Measurements from ENCODE around the gene NLRP9. TPM values are rescaled to one million over a fixed set of nuclear protein-coding genes. Genes with fewer than 3 reads are reported as not detected.

The NLRP9 gene
- total RNA-seq, 1 donor from 2014 or later = not detected

DNA sequence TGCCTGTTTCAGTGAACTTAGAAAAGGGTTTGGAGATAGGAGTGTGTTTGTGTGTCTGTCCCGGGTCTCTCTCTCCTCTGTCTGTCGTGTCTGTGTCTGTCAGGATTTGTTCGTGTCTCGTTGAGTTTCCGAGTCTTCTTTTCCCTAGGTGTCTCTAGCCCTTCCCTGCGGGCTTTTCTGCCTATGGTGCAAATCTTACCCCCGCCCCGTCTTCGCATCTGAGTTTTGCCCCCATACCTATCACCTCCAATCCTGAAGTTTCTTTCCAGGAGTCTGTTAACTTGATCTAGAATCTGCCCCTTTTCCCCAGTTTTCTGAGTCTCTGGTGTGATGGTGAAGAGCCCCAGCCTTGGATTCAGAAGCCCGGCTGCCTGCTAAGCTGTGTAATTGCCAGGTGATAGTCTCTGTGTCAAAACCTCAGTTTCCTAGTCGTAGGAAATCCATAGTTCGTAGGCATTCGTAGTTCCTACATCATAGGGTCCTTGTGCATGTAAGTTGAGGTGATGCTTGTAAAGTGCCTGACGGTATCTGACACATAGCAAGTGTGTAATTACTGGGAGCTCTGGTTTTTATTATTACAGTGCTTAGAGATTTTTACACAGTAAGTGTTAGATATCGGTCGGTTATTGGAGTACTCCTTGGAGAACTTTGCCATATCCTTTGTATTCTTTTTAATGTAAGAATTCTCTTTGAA is 62.4 kb downstream of the NLRP9 start:
- FAIRE-seq = no peak
- DNase-seq (ENCODE audit: low spot score in 2 of 2) = no peak

DNA sequence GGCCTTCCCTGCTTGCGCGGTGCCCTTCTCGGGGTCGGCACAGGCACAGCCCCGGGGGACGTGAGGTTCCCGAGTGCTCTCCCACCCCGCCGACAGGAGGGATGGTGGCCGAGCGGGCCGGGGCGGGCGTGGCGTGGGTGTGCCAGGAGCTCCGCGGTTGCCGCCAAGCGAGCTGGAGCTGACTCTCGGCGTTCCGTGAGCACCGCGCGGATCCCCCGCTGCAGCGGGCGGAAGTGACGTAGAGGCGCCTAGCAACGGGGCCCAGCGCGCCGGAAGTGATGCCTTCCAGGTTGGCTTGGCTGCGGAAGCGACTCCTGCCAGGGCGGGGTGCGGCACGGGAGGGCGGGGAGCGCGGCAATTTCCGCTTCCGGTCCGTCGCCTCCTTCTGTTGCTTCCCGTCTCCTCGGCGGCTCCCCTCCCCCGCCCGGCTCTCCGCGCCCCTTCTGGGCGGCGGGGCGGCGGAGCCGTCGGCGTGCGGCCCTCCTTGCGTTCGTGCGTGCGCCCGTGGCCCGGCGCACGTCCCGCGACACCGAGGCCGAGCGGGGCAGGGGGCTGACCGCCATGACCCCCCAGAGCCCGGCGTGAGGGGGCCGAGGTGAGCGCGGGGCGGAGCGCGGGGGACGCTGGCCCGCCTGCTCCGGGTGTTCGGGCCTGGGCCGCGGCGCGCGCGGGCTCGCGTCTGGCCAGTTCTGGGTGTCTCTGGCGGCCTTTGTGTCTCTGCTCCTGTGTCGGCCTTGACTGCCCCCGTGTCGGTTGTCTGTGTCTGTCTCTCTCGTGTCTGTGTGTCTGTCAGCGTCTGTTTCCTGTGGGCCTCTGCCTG is 63.2 kb downstream of the NLRP9 start, which contains the start of gene EPN1:
Gene EPN1 (plus strand): TSS at position 386 of the 820 bp plus-strand sequence. CDS start 3,402 bp downstream, outside the sequence.
- no peak for FAIRE-seq
- DNase-seq (ENCODE audit: low spot score in 2 of 2) = peak; percentile 100

DNA sequence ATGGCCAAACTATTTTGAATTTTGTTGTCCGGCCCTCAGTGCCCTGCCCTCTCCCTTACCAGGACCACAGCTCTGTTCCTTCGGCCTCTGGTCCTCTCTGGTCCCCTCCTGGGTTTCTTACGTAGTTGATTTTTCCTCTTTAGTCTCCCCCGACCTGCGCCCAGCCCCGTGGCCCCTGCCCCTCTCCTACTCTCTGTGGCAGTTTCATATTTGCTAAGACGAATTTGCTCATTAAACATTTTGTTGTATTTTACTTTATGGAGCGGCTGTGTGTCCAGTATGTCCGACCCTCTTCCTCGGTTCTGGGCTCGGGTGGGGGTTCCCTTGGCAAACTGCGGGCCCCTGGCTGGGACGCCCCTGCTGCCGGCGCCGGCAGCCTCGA is 63.8 kb downstream of the NLRP9 start:
- FAIRE-seq = no peak
- DNase-seq (ENCODE audit: low spot score in 2 of 2) = no peak

DNA sequence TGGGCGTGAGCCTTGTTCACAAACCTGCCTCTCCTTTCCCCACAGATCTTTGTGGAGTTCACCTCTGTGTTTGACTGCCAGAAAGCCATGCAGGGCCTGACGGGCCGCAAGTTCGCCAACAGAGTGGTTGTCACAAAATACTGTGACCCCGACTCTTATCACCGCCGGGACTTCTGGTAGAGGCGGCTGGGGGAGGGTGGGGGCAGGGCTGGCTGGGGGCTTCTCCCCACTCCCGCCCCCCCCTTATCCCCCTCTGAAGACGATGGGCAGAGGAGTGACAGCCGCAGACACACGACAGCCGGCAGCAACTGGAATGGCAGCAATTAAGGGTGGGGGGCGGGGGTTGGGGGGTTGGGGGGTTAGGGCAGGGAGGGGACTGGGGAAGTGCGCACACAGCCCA is 64.3 kb downstream of the NLRP9 start:
- no peak for FAIRE-seq

DNA sequence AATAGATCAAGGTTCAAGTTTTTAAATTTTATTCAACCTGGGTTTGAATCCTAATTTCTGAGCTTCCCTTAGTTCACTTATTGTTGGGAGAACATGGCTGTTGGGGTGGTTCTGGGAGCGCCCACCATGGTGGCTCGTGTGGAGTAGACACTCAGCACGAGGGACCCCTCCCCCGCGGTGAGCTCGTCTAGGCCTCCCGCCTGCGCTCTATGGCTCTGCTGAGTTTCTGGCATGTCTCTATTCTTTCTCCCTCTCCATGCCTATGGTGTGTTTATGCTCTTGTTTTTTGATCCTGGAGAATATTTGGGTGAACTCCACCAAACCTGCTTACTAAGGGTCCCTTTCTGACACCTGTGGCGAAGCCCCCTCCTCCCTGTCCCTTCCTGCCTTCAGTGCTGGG is 64.7 kb downstream of the NLRP9 start:
- DNase-seq (ENCODE audit: low spot score in 2 of 2) (no peak), FAIRE-seq (no peak)

More for the DNA sequence above, 64.3 kb downstream of the NLRP9 start:
- DNase-seq (ENCODE audit: low spot score in 2 of 2) = no peak

DNA sequence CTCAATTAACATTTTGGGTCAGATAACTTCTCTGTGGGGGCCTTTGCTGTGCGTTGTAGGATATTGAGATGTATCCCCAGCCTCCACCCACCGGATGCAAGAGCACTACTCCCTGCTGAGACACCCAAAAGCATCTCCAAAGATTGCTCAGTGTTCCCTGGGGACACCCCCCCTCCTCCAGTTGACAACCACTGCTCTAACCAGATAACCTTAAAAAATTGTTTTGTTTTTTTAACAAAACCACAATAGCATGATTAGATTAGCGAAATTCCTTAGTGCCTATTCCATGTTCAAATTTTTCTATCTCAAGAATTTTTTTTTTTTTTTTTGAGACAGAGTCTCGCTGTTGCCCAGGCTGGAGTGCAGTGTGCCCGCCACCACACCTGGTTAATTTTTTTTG is 65.8 kb downstream of the NLRP9 start:
- FAIRE-seq (no peak), DNase-seq (ENCODE audit: low spot score in 2 of 2) (no peak)

DNA sequence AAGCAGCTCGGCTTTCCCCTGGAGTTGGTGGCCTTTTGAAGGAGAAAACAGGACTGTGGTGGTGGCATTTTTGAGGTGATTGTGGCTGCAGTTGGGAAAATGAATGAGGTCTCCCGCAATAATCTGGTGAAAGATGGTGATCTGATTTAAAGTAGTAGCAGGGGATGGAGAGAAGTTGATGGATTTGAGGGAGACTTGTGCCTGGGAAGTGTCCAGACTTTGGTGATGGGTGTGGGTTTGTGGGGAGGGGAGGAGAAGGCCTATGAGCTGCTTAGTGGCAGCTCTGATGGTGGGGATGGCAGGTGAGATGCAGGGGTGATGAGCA is 67.2 kb downstream of the NLRP9 start:
- FAIRE-seq = no peak
- DNase-seq (ENCODE audit: low spot score in 2 of 2) = no peak

DNA sequence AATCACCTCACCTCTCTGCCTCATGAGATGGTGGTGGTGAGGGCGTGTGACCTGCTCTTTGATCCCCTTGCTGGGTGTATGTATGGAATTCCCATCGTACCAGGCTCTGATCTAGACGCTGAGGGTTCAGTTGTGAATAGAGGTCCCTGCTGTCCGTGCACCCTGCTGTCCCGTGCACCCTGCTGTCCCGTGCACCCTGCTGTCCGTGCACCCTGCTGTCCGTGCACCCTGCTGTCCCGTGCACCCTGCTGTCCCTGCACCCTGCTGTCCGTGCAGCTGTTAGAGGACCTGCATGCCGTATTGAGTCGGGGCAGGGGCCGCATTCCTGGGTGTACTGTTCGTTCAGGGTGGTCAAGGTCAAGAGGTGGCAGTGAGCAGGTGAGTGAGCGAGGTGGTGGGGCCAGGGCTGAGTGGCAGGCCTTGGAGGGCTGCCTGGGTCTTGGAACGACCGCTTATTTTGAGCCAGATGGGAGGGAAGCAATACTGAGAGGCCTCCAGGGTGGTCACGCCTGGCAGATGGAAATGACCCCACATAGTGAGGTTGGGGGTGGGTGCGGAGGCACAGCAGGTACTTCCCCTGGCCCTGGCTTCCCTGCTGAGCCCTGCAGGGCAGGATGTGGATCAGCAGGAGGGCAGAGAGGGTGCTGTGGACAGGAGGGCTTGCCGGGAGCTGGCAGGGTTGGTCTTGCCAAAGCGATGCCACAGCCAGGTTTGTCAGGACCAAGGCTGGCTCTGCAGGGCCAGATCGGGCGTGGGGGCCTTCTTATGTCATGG is 67.7 kb downstream of the NLRP9 start:
- no peak for FAIRE-seq
- DNase-seq (ENCODE audit: low spot score in 2 of 2) = no peak

DNA sequence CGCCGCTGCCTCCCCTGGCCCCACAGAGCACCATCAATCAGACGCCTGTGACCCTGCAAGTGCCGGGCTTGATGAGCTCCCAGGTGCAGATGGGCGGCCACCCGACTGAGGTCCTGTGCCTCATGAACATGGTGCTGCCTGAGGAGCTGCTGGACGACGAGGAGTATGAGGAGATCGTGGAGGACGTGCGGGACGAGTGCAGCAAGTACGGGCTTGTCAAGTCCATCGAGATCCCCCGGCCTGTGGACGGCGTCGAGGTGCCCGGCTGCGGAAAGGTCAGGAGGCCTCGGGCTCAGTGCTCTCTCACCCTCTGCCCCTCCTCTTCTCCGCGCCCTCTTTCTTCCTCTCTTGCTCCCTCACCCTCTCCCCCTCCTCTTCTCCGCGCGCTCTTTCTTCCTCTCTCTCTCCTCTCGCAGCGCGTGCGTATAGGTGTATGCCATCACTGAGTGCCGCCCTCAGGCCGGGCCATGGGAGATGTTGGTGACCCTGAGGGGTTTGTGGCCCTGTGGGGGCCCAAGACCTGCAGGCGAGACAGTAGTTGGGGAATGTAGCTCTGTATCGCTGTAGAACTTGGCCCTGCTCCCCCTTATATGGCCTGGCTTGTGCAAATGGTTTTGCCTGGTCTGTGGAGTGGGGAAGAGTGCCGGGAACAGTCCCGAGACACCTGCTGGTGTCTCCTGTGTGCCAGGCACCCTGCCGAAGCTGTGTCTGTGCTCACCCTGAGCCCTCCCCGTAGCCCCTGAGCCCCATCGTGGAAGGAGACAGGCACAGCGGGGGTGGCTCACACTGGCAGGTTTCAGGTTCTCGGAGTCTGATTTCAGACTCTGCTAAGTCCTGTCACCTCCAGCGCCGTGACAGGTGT is 68.6 kb downstream of the NLRP9 start:
- no peak for DNase-seq (ENCODE audit: low spot score in 2 of 2)
- no peak for FAIRE-seq

DNA sequence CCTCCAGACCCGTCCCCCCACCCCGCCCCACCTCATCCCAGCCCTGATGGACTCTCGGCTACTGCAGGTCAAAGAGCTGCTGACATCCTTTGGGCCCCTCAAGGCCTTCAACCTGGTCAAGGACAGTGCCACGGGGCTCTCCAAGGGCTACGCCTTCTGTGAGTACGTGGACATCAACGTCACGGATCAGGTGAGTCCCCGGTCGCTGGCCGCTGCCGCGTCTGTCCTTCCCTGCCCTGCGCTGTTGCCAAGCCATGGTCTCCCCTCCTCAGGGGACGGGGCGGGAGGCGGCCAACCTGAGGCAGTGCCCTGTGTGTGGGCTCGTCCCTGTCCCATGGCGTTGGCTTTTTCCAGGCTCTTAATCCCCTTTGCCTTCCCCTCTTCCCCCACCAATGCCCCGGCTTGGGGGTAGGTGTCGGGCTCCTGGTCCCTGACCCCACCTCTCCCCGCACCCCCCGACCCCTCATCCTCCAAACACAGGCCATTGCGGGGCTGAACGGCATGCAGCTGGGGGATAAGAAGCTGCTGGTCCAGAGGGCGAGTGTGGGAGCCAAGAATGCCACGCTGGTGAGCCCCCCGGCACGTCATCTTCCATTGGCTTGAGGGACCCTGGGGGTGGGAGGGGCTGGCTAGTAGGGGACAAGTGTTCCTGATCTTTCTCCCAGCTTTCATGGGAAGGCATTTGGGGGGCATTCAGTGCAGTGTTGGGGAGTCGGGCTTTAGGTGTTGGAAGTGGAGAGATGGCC is 69.4 kb downstream of the NLRP9 start:
- no peak for FAIRE-seq
- DNase-seq (ENCODE audit: low spot score in 2 of 2) = no peak

DNA sequence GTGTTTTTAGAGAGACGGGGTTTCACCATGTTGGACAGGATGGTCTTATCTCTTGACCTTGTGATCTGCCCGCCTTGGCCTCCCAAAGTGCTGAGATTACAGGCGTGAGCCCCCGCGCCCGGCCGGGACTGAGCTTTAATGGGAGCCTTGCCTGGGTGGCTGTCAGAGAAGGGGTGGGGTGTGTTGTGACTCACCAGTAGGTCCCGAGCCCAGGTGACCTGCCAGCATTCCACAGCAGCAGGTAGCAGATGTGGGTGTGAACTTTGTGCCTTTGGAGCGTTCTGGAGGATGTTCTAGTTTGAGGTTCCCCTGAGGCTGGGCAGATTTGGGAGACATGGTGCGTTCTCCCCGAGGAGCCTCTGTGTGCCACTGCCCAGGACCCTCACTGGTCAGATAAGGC is 70.2 kb downstream of the NLRP9 start:
- no peak for FAIRE-seq

DNA sequence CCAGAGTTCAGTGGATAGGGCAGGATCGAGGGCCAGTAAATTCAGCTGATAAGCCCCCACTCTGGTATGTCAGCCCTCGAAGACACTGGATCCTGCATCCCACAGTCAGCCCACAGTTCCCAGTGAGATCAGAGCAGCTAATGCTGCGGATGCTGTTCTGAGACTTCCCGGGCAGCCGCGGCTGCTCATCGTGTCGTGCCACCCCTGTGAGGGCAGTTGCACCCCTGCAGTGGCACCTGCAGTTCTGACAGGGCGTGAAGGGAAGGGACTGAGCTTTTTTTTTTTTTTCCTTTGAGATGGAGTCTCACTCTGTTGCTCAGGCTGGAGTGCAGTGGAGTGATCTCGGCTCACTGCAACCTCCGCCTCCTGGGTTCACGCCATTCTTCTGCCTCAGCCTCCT is 70.7 kb downstream of the NLRP9 start:
- DNase-seq (ENCODE audit: low spot score in 2 of 2) (no peak), FAIRE-seq (no peak)

More for the DNA sequence above, 70.2 kb downstream of the NLRP9 start:
- DNase-seq (ENCODE audit: low spot score in 2 of 2) = no peak

DNA sequence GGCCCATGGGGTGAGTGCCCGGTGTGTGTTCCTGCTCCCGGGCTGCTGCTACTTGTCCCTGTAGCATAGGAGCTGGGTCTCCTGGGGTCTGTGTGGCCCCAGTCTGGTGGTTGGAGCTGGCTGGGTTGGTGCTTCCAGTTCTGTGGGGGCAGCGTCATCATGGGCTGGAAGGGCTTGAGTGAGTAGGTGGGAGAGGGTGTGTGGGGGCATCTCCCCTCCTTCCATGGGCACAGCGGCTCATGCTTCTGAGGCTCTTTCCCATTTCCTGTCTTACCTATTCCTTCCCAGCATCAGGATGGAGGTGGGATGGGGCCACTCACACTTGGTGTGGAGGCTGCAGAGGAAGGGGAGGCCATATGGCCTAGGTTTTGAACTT is 71.2 kb downstream of the NLRP9 start:
- FAIRE-seq = no peak
- DNase-seq (ENCODE audit: low spot score in 2 of 2) = no peak

DNA sequence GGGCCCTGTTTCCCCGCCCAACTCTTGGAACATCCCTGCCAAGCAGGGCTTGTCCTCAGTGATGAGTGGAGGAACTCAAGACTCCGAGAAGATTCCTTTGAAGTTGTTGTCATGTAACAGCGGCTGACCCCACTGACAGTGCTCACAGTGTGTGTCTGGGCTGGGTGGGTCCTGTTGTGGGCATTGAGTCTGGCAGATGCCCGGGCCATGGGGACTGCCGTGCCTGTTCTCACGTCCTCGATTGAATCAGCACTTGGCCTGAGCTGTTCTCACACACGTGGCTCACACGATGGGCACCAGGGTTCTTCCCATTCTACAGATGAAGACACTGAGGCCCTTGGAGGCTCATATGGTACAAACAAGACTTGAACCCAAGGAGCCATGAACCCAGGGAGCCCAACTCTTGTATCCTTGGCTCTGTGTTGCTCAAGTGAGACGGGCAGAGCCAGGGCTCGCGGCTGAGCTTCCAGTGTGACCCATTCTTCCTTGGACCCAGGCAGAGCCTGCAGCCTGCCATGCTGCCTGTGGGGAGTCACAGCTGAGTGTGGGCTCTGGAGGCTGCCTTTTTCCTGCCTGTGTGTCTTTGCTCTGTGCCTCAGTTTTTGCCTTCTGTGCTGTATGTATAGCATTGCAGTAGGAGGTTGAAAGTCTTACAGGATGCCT is 71.7 kb downstream of the NLRP9 start:
- DNase-seq (ENCODE audit: low spot score in 2 of 2) (no peak), FAIRE-seq (no peak)

DNA sequence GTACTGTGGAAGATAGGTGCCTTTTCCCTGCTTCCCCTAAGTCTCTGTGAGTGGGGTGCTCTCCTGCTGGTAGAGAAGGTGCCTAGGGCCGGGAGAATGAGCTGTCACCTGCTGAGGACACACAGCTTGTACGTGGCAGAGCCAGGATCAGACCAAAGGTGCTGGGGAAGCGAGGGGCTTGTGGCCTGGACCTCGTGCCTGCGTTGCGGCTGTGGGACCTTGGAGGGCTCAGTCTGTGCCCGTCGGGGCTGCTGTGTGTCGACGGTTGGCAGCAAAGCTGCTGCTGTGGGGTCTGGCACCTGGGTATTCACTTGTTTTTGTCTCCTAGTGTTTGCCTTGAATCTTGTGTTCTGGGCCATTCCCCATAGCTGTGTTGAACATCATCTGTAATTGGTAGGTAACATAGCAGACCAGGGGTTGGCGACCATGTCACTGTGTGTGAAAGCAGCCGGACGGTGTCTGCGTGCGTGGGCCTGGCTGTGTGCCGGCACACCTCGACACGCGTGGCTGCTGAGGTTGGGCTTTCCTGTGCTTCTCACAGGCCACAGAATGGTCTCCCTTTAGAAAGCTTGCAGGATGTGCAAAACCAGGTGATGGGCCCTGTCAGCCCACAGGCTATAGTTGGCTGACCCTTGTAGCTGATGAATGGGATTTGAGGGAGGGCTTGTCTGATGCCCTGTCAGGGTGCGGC is 74.2 kb downstream of the NLRP9 start:
- no peak for FAIRE-seq
- no peak for DNase-seq (ENCODE audit: low spot score in 2 of 2)

DNA sequence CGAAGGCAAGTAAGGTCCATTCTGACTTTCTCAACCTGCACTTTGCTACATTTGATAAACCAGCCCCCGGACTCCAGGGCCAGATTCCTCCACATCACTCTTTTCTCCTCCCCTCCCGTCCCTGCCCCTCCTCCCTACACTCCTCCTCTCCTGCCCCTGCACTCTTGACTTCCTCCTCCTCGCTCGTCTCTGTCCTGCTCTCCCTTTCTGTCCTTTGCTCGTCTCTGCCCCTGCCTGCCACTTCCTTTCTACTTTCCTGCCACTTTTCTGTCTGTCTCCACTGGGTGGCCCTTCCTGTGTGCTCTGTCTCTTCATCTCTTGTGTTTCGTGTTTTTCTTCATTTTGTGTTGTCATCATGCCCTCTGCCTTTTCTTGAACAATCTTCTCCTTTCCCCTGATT is 76.4 kb downstream of the NLRP9 start:
- DNase-seq (ENCODE audit: low spot score in 2 of 2) = no peak
- no peak for FAIRE-seq

DNA sequence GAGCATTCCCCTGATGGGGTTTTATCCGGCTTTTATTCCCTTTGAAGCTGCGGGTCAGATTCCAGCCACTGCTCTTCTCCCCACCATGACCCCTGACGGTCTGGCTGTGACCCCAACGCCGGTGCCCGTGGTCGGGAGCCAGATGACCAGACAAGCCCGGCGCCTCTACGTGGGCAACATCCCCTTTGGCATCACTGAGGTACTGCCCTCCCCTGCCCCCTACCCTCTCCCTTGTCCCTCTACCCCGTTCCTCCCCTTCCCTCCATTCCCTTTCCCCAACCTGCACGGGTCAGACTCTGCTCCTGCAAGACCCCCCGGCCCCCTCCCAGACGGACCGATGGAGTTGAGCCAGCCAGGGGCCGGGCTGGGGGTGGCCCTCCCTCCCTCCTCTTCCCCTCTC is 77.2 kb downstream of the NLRP9 start:
- no peak for FAIRE-seq
- no peak for DNase-seq (ENCODE audit: low spot score in 2 of 2)

DNA sequence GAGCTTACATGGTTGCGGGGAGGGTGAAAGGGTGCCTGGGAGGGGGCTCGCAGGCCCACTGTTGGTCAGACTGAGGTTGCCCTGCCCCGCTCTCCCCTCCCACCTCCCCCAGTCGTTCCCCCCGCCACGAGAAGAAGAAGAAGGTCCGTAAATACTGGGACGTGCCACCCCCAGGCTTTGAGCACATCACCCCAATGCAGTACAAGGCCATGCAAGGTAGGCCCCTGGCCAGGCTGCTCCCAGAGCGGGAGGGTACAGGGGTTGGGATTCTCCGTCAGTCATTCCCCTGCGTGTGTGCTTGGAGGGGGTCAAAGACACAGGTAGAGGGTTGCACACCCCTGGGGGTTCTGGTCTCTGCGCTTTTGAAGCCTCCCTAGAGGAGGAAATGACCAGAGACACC is 77.8 kb downstream of the NLRP9 start:
- FAIRE-seq (no peak), DNase-seq (ENCODE audit: low spot score in 2 of 2) (no peak)

DNA sequence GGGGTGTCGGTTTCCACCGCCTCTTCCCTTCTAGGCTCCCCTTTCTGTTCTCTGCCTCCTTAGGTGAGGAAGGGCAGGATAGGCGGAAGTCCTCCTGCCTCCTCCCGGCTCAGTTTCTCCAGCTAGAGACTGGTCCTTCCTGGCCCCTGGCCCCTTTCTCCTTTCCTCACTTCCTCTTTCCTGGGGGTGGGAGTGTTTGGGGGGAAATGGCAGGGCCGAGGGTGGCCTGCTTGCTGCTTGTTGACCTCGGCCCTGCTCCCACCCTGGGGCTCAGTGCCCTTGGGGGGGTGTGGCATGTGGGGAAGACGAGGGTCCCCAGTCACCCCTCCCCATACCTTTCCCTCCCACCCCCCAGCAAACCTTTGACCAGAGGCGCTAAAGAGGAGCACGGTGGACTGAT is 78.4 kb downstream of the NLRP9 start:
- FAIRE-seq = no peak

More for the DNA sequence above, 78.4 kb downstream of the NLRP9 start:
- DNase-seq (ENCODE audit: low spot score in 2 of 2) = no peak
